K562 (cell line): Measurements from ENCODE around the gene ELK4.

Experiments
- ATF7 ChIP-seq: fragments of 450-650 bp; IDR thresholded peaks from 2 replicates; pipeline ENCODE4 v1.7.1; 2014; ENCODE audit warnings: mild to moderate bottlenecking, moderate library complexity
- HNRNPK ChIP-seq: fragments of 200-400 bp; formaldehyde crosslinking; IDR thresholded peaks from one replicate; pipeline ENCODE4 v1.6.1; 2018; ENCODE audit warnings: mild to moderate bottlenecking, low read depth, low read length; ENCODE audit not compliant: poor library complexity, severe bottlenecking
- RAD21 ChIP-seq, 2 experiments: fragments of 250-450 bp in 1 of 2; fragments of 450-650 bp in 1 of 2; sonication (Bioruptor Pico) in 1 of 2; formaldehyde crosslinking in 1 of 2; IDR thresholded peaks in 1 of 2; conservative IDR thresholded peaks in 1 of 2; 2 replicates each; pipeline versions ENCODE4 v1.4.0 to v1.8.0; 2020 to 2022; ENCODE audit warnings: mild to moderate bottlenecking in 2 of 2, moderate library complexity in 1 of 2
- SREBF2 ChIP-seq: sonication (generic); formaldehyde crosslinking; IDR thresholded peaks from 2 replicates; pipeline ENCODE4 v1.4.0; 2020; ENCODE audit warnings: mild to moderate bottlenecking, missing genetic modification reagents

- TF ChIP-seq SREBF2 (CRISPR knock-in tag) (no peak), RAD21 (CRISPR knock-in tag; conservative IDR thresholded peaks at IDR 0.05 in 1 of 2, IDR thresholded peaks at IDR 0.05 in 1 of 2) (no peak), HNRNPK (no peak), ATF7 (no peak)
Measured at GRCh38 chr1:205669341-205670149, 37.7 kb upstream of the ELK4 start.
